Ishikawa (cell line): ENCODE measurements around the gene GNG2.

ENCODE experiments used
- CEBPB ChIP-seq: IDR thresholded peaks from 2 replicates; pipeline ENCODE4 v1.6.1; 2012
- CREB1 ChIP-seq: IDR thresholded peaks from 2 replicates; pipeline ENCODE4 v1.6.1; 2012; ENCODE audit warnings: low read depth
- EGR1 ChIP-seq: IDR thresholded peaks from 2 replicates; pipeline ENCODE4 v1.6.1; 2012
- EP300 ChIP-seq: IDR thresholded peaks from 2 replicates; pipeline ENCODE4 v1.6.1; 2012; ENCODE audit warnings: borderline replicate concordance
- FOXM1 ChIP-seq: IDR thresholded peaks from 2 replicates; pipeline ENCODE4 v1.6.1; 2012; ENCODE audit warnings: low read depth, borderline replicate concordance
- MAX ChIP-seq: IDR thresholded peaks from 2 replicates; pipeline ENCODE4 v1.6.1; 2012
- NFIC ChIP-seq: IDR thresholded peaks from 2 replicates; pipeline ENCODE4 v1.6.1; 2012
- RAD21 ChIP-seq: IDR thresholded peaks from 2 replicates; pipeline ENCODE4 v1.6.1; 2012; ENCODE audit warnings: low read depth
- REST ChIP-seq: IDR thresholded peaks from 2 replicates; pipeline ENCODE4 v1.6.1; 2012; ENCODE audit warnings: low read depth, mild to moderate bottlenecking
- TAF1 ChIP-seq: IDR thresholded peaks from 2 replicates; pipeline ENCODE4 v1.6.1; 2012; ENCODE audit warnings: low read depth, mild to moderate bottlenecking
- TCF12 ChIP-seq: IDR thresholded peaks from 2 replicates; pipeline ENCODE4 v1.6.1; 2012; ENCODE audit warnings: low read depth
- TEAD4 ChIP-seq: IDR thresholded peaks from 2 replicates; pipeline ENCODE4 v1.6.1; 2012
- USF1 ChIP-seq: IDR thresholded peaks from 2 replicates; pipeline ENCODE4 v1.6.1; 2012
- YY1 ChIP-seq: IDR thresholded peaks from 2 replicates; pipeline ENCODE4 v1.6.1; 2012; ENCODE audit warnings: low read depth
- ZBTB7A ChIP-seq: IDR thresholded peaks from 2 replicates; pipeline ENCODE4 v1.6.1; 2012; ENCODE audit warnings: low read depth

The GNG2 gene

GRCh38 chr14:51914310-51914709 lies 53.9 kb downstream of the GNG2 start:
- TF ChIP-seq TEAD4 (no peak), TCF12 (no peak), MAX (no peak), CREB1 (no peak), EGR1 (no peak), USF1 (no peak), EP300 (no peak), CEBPB (no peak), REST (no peak), TAF1 (no peak), ZBTB7A (no peak), YY1 (no peak), NFIC (no peak), FOXM1 (no peak), RAD21 (no peak)

GRCh38 chr14:51917193-51917592 lies 56.8 kb downstream of the GNG2 start:
- TF ChIP-seq RAD21 (no peak), EP300 (no peak), MAX (no peak), TAF1 (no peak), USF1 (no peak)

- no peak for TF ChIP-seq CEBPB
- TF ChIP-seq YY1: no peak
Observed at GRCh38 chr14:51921026-51921425, 60.6 kb downstream of the GNG2 start.

GRCh38 chr14:51922624-51923023 lies 62.2 kb downstream of the GNG2 start:
- TF ChIP-seq REST: no peak
- no peak for TF ChIP-seq RAD21
- TF ChIP-seq TAF1: no peak
- no peak for TF ChIP-seq FOXM1
- no peak for TF ChIP-seq TCF12
- TF ChIP-seq TEAD4: no peak
- no peak for TF ChIP-seq NFIC
- no peak for TF ChIP-seq USF1
- no peak for TF ChIP-seq CEBPB
- TF ChIP-seq MAX: no peak
- TF ChIP-seq EGR1: no peak
- TF ChIP-seq ZBTB7A: no peak
- no peak for TF ChIP-seq EP300
- TF ChIP-seq YY1: no peak
- TF ChIP-seq CREB1: no peak

GRCh38 chr14:51924600-51924999 lies 64.2 kb downstream of the GNG2 start:
- TF ChIP-seq ZBTB7A (no peak), CREB1 (no peak), YY1 (no peak), TEAD4 (no peak), REST (no peak), FOXM1 (no peak), MAX (no peak), CEBPB (no peak), USF1 (no peak), TAF1 (no peak), TCF12 (no peak), EP300 (no peak)
